B cell (primary cell): ENCODE measurements around the gene EP400.

Experiments
- CTCF ChIP-seq: fragments of 200-600 bp; IDR thresholded peaks from one replicate; pipeline ENCODE4 v1.8.0; 2022; ENCODE audit warnings: antibody characterized with exemption, mild to moderate bottlenecking
- EZH2 ChIP-seq: IDR thresholded peaks from 2 replicates; pipeline ENCODE4 v1.6.1; 2012; ENCODE audit warnings: borderline replicate concordance, low read depth, mild to moderate bottlenecking, moderate library complexity, low read length; ENCODE audit not compliant: insufficient read depth, poor library complexity, severe bottlenecking

GRCh38 chr12:131920902-131921840 lies 28.6 kb upstream of the EP400 start:
- TF ChIP-seq CTCF = no peak
- TF ChIP-seq EZH2 = no peak
